NCI-H82 treated with DMSO at 0.1 percent for 48 hours (cell line): ENCODE data around the gene SLC35E4.
"Not testable (repeated sequence)": the region's sequence is repeated elsewhere in the genome, so short reads cannot be mapped to it uniquely, and the experiment has no call there.

Source experiments
- DNase-seq: peaks from one replicate; lab custom pipeline; 2025; ENCODE audit not compliant: unreplicated experiment; lab: John Stamatoyannopoulos, UW

The SLC35E4 gene

GRCh38 chr22:30635273-30636225 lies at the start of gene SLC35E4:
SLC35E4 (plus strand) TSS chr22:30635781; CDS start chr22:30636451, 670 bp downstream.
- peak; percentile 61 for DNase-seq

- DNase-seq = no peak
These were observed 49.2 kb upstream of the SLC35E4 start for GRCh38 chr22:30586414-30586813.

- DNase-seq = no peak
These were observed 44.4 kb upstream of the SLC35E4 start for GRCh38 chr22:30591191-30591587.

- peak; percentile 95 for DNase-seq
These were observed 43.8 kb upstream of the SLC35E4 start, which contains the start of gene PES1 for GRCh38 chr22:30591588-30592359. PES1 (minus strand) TSS chr22:30591910; CDS start chr22:30591833, 77 bp downstream.

GRCh38 chr22:30592360-30592713 lies 43.2 kb upstream of the SLC35E4 start:
- not testable (repeated sequence) for DNase-seq

GRCh38 chr22:30596199-30596598 lies 39.4 kb upstream of the SLC35E4 start:
- DNase-seq = no peak

- DNase-seq = no peak
These were observed 38.7 kb upstream of the SLC35E4 start for GRCh38 chr22:30596886-30597285.

- DNase-seq = no peak
These were observed 36.6 kb upstream of the SLC35E4 start for GRCh38 chr22:30598986-30599385.

GRCh38 chr22:30600921-30601320 lies 34.7 kb upstream of the SLC35E4 start:
- no peak for DNase-seq

GRCh38 chr22:30601464-30601863 lies 34.1 kb upstream of the SLC35E4 start:
- DNase-seq = no peak

- DNase-seq = peak; percentile 2
These were observed 33.5 kb upstream of the SLC35E4 start for GRCh38 chr22:30602049-30602448.

GRCh38 chr22:30603801-30604200 lies 31.8 kb upstream of the SLC35E4 start:
- DNase-seq = no peak

GRCh38 chr22:30604723-30605122 lies 30.9 kb upstream of the SLC35E4 start:
- no peak for DNase-seq

GRCh38 chr22:30605449-30606110 lies 30.0 kb upstream of the SLC35E4 start:
- peak; percentile 8 for DNase-seq

- DNase-seq = peak; percentile 75
These were observed 28.9 kb upstream of the SLC35E4 start, which contains the start of gene TCN2 for GRCh38 chr22:30606455-30607299. TCN2 (plus strand) TSS chr22:30607174; CDS start chr22:30607332, 158 bp downstream.

- no peak for DNase-seq
These were observed 28.2 kb upstream of the SLC35E4 start for GRCh38 chr22:30607300-30607930.

- no peak for DNase-seq
These were observed 27.6 kb upstream of the SLC35E4 start for GRCh38 chr22:30607939-30608338.

- no peak for DNase-seq
These were observed 26.1 kb upstream of the SLC35E4 start for GRCh38 chr22:30609260-30610185.

- no peak for DNase-seq
These were observed 25.3 kb upstream of the SLC35E4 start for GRCh38 chr22:30610299-30610698.
